ENCODE measurements around the gene EIF3L. TPM values are rescaled to one million over a fixed set of nuclear protein-coding genes. Genes with fewer than 3 reads are reported as not detected.

Gene EIF3L
- total and polyA plus RNA-seq, 12 donors, result 188 to 642 (median 396) TPM

DNA sequence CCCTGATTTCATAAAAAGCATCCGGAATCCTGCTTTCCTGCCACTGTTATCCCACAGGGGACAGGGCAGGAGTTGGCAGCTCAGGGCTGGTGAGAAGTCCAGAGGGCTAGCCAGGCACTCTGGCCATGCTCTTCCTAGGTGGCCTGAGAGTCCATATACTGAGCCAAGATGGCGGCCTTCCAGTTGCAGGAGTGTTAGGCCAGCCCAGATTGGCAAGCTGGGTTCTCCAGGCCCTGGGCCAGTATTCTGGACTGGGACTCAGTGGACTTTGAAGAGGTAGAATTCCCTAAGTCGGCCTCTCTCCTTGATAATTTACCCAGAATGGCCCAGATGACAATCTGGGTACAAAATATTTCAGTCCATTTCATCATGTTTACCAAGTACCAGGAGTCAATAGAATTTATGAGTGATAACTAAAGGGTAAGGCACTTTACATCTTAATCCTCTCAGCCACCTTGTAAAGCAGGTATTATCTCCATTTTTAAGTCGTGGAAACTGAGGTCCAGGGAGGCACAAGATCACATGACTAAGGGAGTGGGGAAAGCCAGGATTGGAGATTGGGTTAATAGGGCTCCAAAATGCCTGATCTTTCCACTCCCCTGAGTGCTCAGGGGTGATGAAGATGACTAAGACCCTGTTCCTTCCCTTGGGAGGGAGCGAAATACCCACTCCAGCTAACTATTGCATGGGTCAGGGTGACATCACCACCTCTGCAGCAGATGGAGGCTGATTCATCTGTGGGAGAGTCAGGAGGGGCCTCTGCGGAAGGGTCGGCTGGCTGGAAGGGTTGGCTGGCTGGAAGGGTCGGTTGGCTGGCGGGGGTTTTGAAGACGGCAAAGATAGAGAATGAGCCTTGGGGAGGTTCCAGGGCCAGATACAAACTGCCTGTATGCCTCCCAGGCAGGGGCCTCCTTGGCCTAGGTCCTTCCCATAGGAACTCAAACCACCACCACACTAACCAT lies 55.6 kb downstream of the EIF3L start:
- DNase-seq, result peak; percentile 43 to 77 (median 66)
- peak overlapping the region in 3 of 5 donors; percentile 37 to 90 (median 44) for H3K27ac ChIP-seq
- TF ChIP-seq POLR2A (IDR thresholded peaks at IDR 0.05), result peak in 1 of 2 donors; percentile 22
- TF ChIP-seq, protein P1, sequence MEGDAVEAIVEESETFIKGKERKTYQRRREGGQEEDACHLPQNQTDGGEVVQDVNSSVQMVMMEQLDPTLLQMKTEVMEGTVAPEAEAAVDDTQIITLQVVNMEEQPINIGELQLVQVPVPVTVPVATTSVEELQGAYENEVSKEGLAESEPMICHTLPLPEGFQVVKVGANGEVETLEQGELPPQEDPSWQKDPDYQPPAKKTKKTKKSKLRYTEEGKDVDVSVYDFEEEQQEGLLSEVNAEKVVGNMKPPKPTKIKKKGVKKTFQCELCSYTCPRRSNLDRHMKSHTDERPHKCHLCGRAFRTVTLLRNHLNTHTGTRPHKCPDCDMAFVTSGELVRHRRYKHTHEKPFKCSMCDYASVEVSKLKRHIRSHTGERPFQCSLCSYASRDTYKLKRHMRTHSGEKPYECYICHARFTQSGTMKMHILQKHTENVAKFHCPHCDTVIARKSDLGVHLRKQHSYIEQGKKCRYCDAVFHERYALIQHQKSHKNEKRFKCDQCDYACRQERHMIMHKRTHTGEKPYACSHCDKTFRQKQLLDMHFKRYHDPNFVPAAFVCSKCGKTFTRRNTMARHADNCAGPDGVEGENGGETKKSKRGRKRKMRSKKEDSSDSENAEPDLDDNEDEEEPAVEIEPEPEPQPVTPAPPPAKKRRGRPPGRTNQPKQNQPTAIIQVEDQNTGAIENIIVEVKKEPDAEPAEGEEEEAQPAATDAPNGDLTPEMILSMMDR (IDR thresholded peaks at IDR 0.05), result no peak
- no peaks in the 10 kb centered on the region for H3K36me3 ChIP-seq (replicated peaks in 1 of 2)
- H3K9me3 ChIP-seq (replicated peaks in 1 of 3), result no peaks in the 10 kb centered on the region
- 45 to 74% (median 68%) methylated on average over 7 to 10 of the region's 10 CpGs for WGBS, 4 donors
- intact Hi-C loops (cut with DNase I), result loop anchor here in 1 of 2 donors (10.0 kb wide), 1 partner anchor 60 kb away; no protein-coding TSS in a partner anchor
- H3K4me1 ChIP-seq (replicated peaks in 1 of 2), result peaks cover 6 to 20% of the 10 kb centered on the region in 2 donors
- H3K4me3 ChIP-seq, result peak overlapping the region in 1 of 4 donors; percentile 97
- H3K27me3 ChIP-seq, result no peaks in the 10 kb centered on the region

DNA sequence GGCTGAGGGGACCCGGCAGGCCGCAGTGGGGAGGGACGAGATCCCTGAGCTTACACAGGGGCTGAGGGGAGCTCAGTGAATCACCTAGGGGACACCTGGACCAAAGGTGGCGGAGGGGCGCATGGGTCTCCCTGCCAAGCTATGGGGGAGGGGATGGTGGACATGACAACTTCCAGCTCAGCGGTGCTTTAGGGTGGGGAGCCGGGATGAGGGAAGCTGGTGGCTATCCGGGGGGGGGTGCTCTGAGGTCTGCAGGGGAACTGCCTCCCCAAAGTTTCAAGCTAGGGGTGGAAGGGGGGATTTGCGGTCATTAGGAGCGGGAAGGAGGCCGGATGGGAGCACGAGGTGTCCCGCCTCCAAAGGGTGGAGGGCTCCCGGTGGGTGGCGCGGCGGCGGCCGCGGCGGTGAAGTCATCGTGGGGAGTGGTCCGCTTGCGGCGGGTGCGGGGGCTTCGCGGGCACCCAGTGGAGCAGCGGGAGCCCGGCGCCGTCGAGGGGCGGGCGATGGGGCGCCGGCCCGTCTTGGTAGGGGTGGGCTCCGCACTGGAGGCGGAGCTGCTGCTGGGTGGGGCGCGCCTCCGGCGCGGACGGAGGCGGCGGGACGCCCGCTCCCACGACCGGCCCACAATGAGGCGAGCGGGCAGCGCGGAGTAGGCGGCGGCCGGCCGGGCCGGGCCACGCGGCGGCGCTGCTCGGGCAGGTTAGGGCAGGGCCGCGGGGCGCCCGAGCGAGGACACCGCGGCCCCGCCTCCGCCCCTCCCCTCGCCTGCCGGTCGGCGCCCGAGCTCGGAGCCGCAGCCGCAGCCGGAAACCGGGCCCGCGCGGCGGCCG lies 56.5 kb downstream of the EIF3L start, which contains the start of gene MICALL1:
MICALL1 (plus strand) TSS at position 764 of the 830 bp plus-strand sequence. CDS start 126 bp downstream, outside the sequence.
- intact Hi-C loops (cut with DNase I), result loop anchor here in 1 of 2 donors (10.0 kb wide), 1 partner anchor 59 kb away; no protein-coding TSS in a partner anchor
- peak within 1 kb of the TSS in 3 of 4 donors; percentile 4 to 97 (median 31) for H3K4me3 ChIP-seq
- no peaks in the 10 kb centered on the region for H3K27me3 ChIP-seq
- 4 to 16% (median 6%) methylated on average over 26 to 90 of the region's 90 CpGs; no CpG with 5 or more reads in 1 of the 4 donors for WGBS, 4 donors
- H3K36me3 ChIP-seq (replicated peaks in 1 of 2), result no peaks in the 10 kb centered on the region
- peaks cover 6 to 20% of the 10 kb centered on the region in 2 donors for H3K4me1 ChIP-seq (replicated peaks in 1 of 2)
- peak; percentile 48 to 78 (median 68) for DNase-seq
- TF ChIP-seq POLR2A (IDR thresholded peaks at IDR 0.05), result peak in 1 of 2 donors; percentile 35
- TF ChIP-seq, protein P1 (IDR thresholded peaks at IDR 0.05), result peak in 3 of 6 experiments; percentile 22 to 45 (median 29)
- no peaks in the 10 kb centered on the region for H3K9me3 ChIP-seq (replicated peaks in 1 of 3)
- H3K27ac ChIP-seq, result peak within 1 kb of the TSS in 4 of 5 donors; percentile 19 to 90 (median 64)

DNA sequence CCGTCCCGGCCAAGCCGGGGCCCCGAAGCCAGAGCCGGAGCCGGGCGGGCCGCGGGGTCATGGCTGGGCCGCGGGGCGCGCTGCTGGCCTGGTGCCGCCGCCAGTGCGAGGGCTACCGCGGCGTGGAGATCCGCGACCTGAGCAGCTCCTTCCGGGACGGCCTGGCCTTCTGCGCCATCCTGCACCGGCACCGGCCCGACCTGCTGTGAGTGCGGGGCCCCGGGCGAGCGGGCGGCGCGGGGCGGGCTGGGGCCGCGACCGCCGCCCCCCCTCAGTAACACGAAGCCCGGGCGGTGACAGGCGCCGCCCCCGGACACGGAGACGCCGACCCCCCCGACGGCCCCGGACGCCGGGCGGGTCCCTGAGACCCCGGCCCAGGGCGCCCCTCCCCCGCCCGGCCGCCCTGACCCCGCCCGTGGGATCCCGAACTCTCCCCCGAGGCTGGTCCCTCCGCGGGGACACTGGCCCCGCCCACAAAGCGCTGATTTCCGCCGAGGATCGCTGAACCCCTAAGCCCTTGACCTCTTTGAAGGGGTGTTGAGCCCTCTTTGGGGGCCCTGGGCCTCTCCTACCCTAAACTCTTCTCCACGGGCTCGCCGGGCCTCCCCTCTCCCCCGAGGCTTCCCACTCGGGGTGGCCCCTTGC lies 57.3 kb downstream of the EIF3L start:
- peak overlapping the region in 4 of 5 donors; percentile 19 to 90 (median 64) for H3K27ac ChIP-seq
- DNase-seq, result peak in 1 of 7 donors; percentile 38
- H3K4me3 ChIP-seq, result peak overlapping the region in 3 of 4 donors; percentile 4 to 97 (median 31)
- intact Hi-C loops (cut with DNase I), result loop anchor here in 1 of 2 donors (10.0 kb wide), 1 partner anchor 58 kb away; no protein-coding TSS in a partner anchor
- H3K4me1 ChIP-seq (replicated peaks in 1 of 2), result peaks cover 6 to 20% of the 10 kb centered on the region in 2 donors
- no peaks in the 10 kb centered on the region for H3K36me3 ChIP-seq (replicated peaks in 1 of 2)
- H3K27me3 ChIP-seq, result no peaks in the 10 kb centered on the region
- H3K9me3 ChIP-seq (replicated peaks in 1 of 3), result no peaks in the 10 kb centered on the region
- peak in 1 of 2 donors; percentile 30 for TF ChIP-seq POLR2A (IDR thresholded peaks at IDR 0.05)
- TF ChIP-seq, protein P1 (IDR thresholded peaks at IDR 0.05), result no peak
- WGBS, 4 donors, result 0 to 1% (median 1%) methylated on average over 1 to 65 of the region's 75 CpGs

All from adrenal gland (tissue), 12 donors.